Esophagus muscularis mucosa (tissue), 2 donors: ENCODE measurements around the gene PEX14.

Experiments used
- EP300 ChIP-seq: sonication (generic); formaldehyde crosslinking; IDR thresholded peaks from one replicate; pipeline ENCODE4 v1.6.1; 2017; ENCODE audit warnings: antibody characterized with exemption
- POLR2A ChIP-seq: fragments of 450-650 bp; IDR thresholded peaks from one replicate; pipeline ENCODE4 v1.6.1; 2017; ENCODE audit warnings: antibody characterized with exemption, moderate library complexity, mild to moderate bottlenecking, low read depth

GRCh38 chr1:10433790-10434189, 41.0 kb upstream of the PEX14 start:
- TF ChIP-seq POLR2A (no peak), EP300 (no peak)
